GM18520 (cell line): ENCODE results near the gene HNRNPF.
"Not testable (repeated sequence)": the region's sequence is repeated elsewhere in the genome, so short reads cannot be mapped to it uniquely, and the experiment has no call there.

ENCODE experiments used
- ATAC-seq: cut with Tn5 transposase; IDR thresholded peaks from one replicate; pipeline ENCODE4 v1.9.1; 2021; ENCODE audit not compliant: unreplicated experiment

HNRNPF gene

GRCh38 chr10:43352951-43353350 is 56.0 kb downstream of the HNRNPF start:
- ATAC-seq: no peak

- no peak for ATAC-seq
These were observed 57.7 kb downstream of the HNRNPF start for GRCh38 chr10:43351301-43351700.

DNA sequence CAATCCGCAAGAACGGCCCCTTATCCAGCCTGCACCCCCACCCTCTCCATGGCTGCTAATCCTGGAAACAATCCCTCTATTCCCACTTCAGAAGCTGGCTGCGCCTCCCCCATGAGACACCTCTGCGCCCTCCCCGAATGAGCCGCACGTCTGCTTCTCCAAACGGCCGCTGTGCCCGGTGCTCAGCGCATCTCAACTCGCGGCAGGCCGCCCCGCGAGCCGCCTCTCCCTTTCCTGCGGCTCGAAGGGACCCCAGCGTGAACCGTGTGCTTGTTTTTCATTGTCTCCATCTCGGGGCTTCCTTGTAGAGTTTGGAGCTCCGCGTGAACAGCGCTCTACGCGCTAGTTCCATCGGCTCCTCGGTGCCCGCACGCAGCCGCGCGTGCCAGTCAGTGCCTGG is 58.3 kb downstream of the HNRNPF start:
- ATAC-seq: no peak

DNA sequence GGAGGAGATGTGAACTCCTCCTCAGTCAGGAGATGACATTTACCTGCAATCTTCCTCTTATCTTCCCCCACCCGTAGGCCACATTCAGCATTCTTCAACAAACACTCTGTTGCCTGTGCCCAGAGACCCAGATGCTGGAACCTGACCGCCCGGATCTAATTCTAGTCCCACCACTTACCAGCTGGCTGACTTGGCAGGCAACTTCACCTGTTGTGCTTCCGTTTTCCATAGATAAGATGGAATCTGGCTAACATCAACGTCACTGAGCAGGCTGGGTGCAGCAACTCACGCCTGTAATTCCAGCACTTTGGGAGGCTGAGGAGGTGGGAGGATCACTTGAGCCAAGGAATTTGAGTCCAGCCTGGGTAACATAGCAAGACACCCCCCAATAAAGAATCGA is 58.8 kb downstream of the HNRNPF start:
- no peak for ATAC-seq

DNA sequence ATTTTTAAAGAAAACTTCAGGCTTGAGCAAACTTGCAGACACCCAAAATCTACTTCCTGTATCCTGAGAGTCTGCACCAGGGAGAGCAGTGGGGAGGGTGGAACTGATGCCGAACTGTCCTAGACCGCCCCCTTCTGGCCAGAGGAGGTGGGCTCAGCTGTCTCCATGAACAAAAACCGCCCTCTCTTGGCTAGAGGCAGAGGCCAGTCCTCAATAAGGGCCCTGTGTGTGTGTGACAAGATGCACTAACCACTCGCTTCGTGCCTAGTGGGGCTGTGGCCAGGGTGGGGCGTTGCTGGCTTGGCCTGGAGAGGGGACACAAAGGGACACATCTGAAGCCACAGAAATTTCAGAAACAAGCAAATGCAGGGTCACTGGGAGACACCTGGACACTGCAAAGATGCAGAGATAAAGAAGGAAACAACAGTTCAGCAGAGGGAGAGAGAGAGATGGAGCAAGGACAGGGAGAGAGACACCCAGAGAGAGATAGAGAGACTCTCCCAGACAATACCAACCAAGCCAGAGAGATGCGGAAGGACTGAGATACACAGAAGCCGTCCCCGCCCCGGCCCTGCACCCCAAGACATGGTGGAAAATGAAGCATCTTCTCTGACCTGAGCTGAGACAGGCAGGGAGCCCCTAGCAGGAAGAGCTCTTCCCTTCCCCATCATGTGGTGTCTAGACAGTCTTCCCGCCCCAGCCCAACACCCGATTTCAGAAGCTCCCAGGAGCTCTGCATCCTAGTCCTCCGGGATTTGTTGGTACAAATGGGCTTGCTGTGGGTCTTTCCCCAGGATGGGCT is 60.3 kb downstream of the HNRNPF start:
- peak; percentile 83 for ATAC-seq

DNA sequence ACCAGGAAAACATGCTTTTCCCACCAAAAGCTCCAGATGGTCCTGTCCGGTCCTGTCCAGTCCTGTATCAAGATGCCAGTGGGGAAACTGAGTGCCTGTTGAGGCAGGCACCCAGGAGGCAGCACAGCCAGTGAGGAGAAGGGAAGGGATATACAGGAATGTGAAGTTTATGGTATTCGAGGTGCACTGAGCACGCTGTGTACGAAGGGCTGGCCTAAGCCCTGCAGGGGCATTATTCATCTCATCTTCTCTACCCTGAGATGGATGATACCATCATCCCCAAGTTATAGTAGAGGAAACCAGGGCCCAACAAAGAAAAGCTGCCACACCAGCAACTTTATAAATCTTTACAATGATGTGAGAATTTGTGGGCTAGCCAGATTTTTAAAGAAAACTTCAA is 61.0 kb downstream of the HNRNPF start:
- no peak for ATAC-seq

GRCh38 chr10:43344051-43344450 is 64.9 kb downstream of the HNRNPF start:
- ATAC-seq: no peak

DNA sequence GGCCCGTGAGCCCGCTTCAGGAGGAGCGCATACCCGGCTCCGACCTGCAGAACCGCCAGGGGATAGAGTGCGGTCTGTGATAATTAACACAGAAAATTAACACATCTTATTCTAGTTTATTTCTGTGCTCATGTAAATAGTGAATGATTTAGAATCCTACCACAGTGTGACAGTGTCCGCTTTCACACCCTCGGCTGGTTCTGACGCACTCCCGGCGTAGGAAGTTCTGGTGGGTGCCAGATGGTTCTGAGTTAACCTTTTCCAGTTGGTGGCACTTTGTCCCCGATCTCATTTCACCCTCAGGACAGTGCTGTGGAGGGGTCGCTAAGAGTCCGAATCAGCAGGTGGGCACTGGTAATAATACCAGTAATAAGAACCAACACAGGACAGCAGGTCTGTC is 65.9 kb downstream of the HNRNPF start:
- no peak for ATAC-seq

DNA sequence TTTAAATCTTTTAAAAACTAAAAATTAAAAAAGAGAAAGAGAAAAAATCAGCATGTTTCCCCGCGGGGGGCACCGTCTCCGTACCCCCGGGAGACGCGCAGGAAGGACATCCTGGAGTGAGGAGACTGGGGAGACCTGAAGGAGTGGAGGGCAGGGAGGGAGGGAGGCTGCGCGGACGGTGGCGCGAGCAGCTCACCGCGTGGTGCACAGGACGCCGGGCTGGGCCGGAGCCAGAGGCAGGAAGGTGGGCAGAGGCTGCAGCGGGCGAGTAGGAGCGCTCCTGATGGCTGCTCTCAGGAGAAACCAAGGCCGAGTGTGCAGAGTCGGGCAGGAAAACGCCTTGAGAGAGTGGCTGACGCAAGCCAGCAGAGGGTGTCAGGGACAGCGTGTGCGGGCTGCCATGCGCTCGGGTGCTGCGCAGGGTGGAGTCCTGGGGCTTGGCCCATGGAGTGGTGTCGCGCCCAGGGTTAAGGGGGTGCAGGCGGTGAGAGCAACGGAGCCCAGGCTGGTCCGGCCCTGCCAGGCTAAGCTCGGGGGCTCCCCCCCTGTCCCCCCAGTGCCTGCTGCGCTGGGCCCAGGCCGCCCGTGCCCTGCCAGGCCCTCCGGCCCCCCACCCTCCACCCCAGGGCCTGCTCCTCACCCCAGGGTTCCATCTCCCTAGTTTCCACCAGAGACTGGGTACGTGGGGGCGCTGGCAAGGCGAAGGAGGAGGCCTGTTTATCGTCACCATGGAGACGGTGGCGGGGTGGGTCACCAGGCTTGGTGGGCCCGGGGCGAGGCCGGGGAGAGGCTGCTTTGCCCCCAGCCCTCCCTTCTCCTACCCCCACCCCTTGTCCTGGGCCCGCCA is 66.5 kb downstream of the HNRNPF start:
- ATAC-seq: no peak

- no peak for ATAC-seq
These were observed 67.5 kb downstream of the HNRNPF start for GRCh38 chr10:43341450-43341849.

DNA sequence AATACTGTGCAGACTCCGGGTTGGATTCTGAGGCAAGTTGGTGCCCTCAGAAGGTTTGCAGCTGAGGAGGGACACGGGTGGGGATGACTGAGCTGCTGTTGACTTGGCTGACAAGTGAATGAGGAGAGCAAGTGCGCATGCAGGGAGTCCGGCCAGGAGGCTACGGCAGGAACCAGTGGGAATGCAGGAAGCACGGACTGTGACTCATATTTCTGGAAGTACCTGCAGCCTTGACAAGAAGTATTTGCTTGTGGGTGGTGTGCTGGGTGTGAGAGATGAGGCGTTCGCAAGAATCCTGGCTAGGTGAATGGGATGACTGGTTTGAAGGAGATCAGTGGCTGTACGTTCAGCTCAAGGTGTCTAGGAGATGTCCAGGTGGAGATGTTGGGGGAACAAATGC is 68.4 kb downstream of the HNRNPF start:
- ATAC-seq: no peak

DNA sequence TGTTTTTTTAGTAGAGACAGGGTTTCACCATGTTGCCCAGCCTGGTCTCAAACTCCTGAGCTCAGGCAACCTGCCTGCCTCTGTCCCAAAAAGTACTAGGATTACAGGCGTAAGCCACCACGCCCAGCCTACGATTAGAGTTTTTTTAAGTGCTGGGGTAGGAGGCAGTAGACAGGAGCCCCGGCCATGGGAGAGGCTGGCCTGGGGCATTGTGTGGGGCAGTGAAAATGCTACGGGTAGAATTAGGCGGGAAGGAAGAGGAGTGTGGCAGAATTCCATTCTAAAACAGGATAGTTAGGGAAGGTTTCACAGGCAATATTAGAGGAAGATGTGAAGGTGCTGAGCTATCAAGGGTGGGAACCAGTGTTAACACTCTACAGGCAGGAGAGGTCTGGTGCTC is 68.9 kb downstream of the HNRNPF start:
- ATAC-seq: no peak

DNA sequence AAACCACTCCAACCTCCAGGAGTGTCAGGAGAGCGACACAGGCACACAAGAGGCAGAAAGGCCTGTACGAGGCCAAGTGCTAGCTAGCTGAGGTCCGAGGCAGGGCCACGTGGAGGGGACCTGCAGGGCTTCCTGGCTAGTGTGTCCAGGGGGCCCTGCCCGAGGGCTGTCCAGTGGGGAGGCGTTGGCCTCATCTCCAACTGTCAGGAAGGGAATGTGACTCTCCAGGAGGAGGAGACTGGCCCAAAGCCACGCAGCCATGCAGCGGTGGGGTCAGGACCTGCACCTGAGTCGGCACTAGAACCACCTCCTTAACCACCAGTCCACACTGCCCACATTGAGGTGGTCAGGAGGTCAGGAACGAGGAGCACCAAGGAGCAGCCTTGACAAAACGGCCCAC is 69.8 kb downstream of the HNRNPF start:
- no peak for ATAC-seq

DNA sequence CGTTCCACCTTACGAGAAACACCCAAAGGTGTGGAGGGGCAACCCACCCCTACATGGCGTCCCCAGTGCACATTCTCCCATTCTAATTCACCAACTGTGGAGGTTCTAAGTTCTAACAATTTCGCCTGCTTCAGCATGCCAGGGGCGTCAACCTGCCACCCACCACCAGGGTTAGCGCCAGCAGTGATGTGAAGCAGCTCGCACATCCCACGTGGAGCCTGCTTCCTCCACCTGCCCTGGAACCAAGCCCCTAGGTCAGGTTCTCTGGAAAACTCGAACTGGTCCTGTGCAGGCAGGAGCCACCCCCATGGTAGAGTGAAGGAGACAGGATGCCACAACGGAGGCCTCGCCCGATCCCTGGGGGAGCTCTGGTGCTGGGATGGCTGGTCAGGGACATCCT is 70.9 kb downstream of the HNRNPF start:
- ATAC-seq: no peak

DNA sequence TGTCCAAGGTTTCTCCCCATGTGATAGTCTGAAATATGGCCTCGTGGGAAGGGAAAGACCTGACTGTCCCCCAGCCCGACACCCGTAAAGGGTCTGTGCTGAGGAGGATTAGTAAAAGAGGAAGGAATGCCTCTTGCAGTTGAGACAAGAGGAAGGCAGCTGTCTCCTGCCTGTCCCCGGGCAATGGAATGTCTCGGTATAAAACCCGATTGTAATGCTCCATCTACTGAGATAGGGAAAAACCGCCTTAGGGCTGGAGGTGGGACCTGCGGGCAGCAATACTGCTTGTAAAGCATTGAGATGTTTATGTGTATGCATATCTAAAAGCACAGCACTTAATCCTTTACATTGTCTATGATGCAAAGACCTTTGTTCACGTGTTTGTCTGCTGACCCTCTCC is 71.5 kb downstream of the HNRNPF start:
- ATAC-seq: not testable (repeated sequence)

GRCh38 chr10:43336641-43337318 is 72.2 kb downstream of the HNRNPF start:
- no peak for ATAC-seq

DNA sequence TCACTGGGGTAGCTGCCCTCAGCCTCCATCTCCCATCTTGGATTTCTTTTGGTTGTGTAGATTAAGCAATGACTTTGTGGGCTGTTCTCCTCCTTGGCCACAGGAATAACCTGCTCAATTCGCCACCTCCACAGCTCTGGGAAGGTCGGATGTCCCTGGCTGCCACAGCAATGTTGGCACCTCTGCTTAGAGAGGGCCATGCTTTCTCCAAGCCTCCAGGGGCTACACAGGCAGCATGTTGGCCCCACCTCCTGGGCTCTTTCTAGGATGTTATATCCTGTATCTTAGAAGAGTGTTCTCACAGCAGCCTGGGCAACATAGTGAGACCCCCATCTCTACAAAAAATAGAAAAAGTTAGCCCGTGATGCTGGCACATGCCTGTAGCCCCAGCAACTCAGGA is 72.9 kb downstream of the HNRNPF start:
- no peak for ATAC-seq
